HG03354 (cell line): ENCODE results near the gene COL5A1.

Source experiments
- ATAC-seq: cut with Tn5 transposase; IDR thresholded peaks from one replicate; pipeline ENCODE4 v1.9.1; 2021; ENCODE audit warnings: mild to moderate bottlenecking; ENCODE audit not compliant: unreplicated experiment, poor library complexity, severe bottlenecking

COL5A1 gene

DNA sequence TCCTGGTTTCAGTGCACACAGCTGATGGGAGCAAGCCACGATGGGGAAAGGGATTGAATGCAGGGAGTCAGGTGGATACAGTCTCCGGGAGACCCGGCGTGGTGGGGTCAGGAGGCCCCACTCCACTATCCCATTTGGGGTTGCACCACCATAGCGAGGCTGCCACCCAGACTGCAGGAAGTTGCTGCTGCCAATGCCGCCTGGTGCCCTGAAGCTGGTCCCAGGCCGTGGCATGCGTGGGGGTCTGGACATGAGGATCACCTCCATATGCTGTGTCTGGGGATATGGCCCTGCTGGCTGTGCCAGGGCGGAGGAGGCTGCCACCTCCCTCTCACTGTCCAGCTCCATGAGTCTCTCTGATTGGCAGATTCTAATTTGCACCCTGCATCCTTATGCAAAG lies 45.3 kb downstream of the COL5A1 start:
- no peak for ATAC-seq

- ATAC-seq: no peak
These were observed 46.0 kb downstream of the COL5A1 start for GRCh38 chr9:134687556-134687955.

- no peak for ATAC-seq
These were observed 46.6 kb downstream of the COL5A1 start for GRCh38 chr9:134688231-134688630.

GRCh38 chr9:134688661-134689320 lies 47.2 kb downstream of the COL5A1 start:
- no peak for ATAC-seq

DNA sequence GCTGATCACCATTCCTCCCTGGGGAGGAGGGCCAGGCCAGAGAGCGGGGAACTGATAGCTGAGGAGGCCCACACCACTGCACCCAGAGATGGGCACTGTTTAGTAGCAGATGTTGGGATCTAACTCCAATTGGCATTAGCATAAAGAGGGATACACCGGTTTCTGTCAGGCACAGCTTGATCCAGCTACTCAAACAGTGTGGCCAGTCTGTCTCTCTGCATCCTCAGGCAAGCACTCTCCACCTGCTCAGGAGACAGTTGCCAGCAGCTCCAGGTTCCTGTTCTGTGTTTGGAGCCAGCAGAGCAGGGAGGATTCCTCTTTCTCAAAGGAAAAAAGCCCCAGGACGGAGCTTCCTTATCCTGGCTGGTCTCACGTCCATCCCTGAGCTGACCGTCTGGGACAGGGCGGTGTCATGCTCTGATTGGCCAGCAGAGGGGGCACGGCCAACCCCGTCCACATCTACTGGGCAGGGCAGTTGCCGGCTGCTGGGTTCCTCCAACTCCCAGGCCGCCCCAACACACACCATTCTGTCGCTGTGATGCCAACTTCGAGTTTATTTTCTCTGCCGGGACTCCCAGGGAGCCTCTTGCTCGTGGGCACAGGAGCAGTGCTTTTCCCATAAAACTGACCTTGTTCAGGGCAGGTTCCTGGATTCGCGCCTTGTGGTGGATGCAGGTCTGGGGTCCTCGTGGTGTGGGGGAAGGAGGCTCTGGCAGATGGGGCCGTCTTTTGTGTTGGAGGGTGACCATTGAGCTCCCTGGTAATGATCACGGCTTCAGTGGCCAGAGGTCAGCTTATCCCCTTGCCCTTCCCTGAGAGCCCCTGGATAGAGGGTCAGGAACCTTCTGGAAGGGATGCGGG lies 47.9 kb downstream of the COL5A1 start:
- ATAC-seq: no peak

DNA sequence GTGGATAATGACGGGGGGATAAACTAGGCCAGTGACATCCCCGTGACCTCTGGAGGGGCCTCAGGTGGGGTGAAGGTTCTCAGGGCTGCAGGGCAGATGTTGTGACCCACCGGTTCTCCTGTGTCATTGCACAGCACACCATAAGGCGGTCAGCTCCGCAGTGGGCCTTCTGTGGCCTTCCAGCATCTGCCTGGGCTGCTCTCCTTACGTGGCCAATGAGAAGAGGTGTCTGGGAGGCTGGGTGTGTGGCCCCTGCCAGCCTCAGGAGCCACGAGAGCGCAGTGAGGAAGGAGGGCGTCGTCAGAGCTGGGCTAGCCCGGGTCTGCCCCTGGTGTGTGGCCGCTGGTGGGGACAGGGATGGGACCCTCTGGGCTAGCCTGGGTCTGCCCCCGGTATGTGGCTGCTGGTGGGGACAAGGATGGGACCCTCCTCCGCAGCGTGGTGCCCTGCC lies 48.7 kb downstream of the COL5A1 start:
- no peak for ATAC-seq

DNA sequence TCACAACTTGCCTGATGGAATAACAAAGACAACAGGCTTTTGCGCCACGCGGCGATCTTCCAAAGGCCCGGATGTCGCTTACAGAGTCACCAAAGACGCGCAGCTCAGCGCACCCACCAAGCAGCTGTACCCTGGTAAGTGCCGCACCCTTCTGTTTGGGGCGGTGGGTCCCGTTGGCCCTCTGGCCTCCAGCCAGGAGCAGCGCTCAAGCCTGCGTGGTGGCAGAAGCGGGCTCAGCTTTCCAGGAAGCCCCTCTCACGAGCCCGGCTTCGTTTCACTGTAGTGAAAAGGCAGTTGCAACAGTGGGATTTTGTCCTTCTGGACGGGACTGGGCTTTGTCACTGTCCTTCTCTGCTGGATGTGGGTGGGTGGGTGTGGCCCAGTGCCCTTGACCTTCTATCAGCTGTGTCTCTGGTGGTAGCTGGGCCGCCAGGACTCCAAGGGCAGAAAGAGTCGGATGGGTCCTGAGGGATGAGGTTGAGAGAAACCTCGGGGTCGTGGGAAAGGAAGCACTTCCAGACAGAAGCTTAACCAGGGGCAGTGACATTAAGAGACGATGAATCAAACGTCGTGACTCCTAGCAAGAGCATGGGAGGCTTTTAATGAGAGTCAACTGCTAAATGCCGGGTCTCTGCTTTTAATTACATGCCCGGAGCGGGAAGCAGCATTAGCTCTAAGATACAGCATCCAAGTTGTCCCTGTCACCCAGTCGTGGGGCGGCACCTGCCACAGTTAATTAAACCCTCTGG lies 49.5 kb downstream of the COL5A1 start:
- ATAC-seq: no peak

- ATAC-seq: no peak
These were observed 50.3 kb downstream of the COL5A1 start for GRCh38 chr9:134691695-134692572.

DNA sequence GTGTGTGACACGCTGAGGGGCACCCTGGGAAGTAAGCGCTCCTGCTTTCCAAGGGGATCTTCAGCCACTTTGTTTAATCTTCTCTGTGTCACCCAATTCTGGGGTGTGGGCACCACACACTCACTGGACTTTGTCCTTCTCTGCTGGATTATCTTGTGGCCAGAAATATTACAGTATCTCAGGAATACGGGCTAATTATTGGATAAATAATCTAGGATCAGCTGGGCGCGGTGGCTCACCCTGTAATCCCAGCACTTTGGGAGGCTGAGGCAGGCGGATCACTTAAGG lies 50.9 kb downstream of the COL5A1 start:
- ATAC-seq: no peak

DNA sequence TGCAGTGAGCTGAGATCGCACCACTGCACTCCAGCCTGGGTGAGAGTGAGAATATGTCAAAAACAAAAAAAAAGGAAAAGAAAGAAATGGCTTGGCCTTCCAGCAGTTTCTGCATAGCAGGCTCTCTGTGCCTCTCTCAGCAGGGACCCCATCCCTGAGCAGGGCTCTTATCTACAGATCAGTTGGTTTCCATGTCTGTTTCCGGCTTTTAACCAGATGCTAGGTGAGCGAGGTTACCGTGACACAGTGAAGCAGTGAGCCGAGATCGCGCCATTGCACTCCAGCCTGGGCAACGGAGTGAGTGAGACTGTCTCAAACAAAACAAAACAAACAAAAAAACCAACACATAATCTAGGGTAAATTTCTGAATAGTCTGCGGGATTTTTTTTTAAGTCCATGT lies 51.4 kb downstream of the COL5A1 start:
- ATAC-seq: no peak

- ATAC-seq: no peak
These were observed 52.2 kb downstream of the COL5A1 start for GRCh38 chr9:134693641-134694367.

- no peak for ATAC-seq
These were observed 52.7 kb downstream of the COL5A1 start for GRCh38 chr9:134694368-134694665.

DNA sequence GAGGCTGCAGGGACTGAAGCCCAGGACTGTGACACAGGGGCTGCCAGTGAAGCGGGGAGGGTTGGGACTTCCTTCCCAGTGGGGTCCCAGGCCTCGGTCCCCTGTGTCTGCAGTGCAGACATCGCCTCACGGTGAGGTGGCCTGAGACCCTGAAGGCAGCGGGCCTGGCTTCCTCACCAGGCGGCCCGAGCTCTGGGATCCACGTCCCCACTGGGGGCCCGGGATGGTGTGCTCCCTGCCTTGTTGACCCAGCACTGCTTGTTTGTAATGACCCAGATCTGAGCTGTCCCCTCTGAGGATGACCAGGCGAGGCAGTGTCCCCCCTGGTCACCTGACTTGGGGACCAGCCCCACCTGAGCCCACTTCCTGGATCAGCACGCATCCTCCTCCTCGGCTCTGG lies 53.1 kb downstream of the COL5A1 start:
- no peak for ATAC-seq

DNA sequence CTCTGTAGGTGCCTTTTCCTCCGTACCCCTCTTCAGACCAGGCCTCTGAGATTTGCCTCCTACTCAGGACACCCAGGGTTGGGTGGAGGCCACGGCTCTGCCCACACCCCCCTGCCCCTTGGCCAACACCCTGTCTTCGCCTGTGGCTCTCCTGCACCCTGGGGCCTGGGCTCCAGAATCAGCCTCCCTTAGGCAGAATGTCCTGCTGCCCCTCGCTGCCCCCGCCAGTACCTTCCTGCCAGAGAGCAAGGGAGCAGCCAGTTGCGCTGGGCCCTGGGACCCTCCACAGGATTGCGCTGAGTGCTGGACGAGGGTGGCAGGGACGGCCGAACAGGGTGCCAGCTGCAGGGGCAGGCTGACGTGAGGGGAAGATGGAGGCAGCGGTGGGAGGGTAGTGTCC lies 53.5 kb downstream of the COL5A1 start:
- ATAC-seq: no peak

GRCh38 chr9:134696433-134696832 lies 54.8 kb downstream of the COL5A1 start:
- no peak for ATAC-seq

- ATAC-seq: no peak
These were observed 56.5 kb downstream of the COL5A1 start for GRCh38 chr9:134698111-134698510.

DNA sequence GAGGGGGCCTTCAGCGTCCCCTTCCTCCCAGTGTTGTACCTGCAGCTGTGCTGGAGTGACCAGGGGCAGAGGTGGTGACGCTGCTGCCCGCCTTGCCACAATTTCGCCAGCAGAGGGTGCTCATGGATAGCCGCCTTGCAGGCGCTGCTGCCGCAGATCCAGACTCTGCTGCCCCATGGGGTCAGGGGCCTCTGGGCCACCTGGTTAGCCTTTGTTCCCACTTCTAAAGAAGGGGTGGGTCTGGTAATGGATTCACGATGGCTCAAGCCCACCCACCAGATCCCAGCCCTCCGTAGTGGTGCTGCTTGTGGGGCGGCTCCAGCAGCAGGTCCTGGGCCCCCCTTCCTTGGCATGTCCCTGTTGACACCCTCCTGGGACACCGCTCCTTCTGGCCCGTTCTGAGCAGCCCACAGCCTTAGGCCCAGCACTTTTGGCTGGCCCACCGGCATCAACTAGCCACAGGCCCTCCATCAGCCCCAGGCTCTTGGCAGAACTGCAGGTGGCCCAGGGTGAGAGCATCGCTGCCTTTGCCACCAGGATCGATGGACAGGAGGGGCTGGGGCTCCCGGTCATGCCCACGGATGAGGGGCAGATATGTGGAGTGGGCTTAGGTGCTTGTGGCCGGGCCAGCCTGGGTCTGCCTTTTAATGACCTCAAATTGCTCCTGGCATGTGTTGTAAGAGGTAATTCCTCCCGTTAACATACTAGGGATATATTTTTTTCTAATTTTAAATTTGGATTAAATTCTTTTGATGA lies 57.2 kb downstream of the COL5A1 start:
- ATAC-seq: no peak

GRCh38 chr9:134699343-134699740 lies 57.7 kb downstream of the COL5A1 start:
- no peak for ATAC-seq
